GM18520 (cell line): ENCODE results near the gene DTNA.
"Not testable (repeated sequence)": the region's sequence is repeated elsewhere in the genome, so short reads cannot be mapped to it uniquely, and the experiment has no call there.

Source experiments
- ATAC-seq: cut with Tn5 transposase; IDR thresholded peaks from one replicate; pipeline ENCODE4 v1.9.1; 2021; ENCODE audit not compliant: unreplicated experiment

DTNA gene

GRCh38 chr18:34709750-34710441, at the start of gene DTNA:
DTNA (plus strand) TSS chr18:34710298; CDS start chr18:34755977, 45,679 bp downstream.
- no peak for ATAC-seq

DNA sequence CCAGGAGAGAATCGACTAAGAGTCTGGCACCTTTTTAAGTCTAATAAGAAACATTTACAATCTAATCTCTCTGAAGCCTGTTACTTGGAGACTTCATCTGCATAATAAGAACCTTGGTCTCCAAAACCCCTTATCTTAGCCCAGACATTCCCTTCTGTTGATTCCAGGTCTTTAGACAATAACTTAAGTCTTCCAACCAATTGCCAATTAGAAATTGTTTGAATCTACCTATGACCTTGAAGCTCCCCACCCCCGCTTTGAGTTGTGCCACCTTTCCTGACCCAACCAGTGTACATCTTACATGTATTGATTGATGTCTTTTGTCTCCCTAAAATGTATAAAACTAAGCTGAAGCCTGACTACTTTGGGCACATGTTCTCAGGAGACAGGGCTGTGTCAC, 49.5 kb upstream of the DTNA start:
- no peak for ATAC-seq

DNA sequence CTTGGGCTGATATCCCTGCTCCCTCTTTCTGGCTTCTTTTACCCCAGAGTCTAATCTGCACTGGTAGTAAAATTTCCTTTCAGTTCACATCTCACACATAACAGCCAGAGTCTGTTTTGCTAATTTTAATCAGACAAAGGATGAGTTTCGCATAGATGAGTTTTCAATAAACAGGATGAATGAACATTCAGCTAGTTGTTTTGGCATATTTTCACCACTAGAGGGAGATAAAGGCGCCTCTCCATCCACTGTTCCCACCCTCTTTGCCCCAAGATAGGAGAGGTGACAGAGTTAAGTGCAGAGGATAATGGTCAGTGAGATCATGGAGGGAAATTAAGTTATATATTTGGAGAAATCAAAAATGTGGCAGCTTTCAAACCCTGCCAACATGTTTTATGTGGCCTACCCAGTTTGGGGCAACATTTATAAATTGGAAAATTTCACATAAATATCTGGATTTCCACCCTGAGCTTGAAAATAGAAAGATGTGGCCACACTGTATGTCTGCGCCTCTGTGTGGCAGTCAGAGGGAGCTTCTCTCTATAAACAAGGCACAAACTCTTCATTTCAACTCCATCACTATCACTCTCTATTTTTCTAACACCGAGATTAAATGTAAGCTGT, 48.5 kb upstream of the DTNA start:
- ATAC-seq, result no peak

DNA sequence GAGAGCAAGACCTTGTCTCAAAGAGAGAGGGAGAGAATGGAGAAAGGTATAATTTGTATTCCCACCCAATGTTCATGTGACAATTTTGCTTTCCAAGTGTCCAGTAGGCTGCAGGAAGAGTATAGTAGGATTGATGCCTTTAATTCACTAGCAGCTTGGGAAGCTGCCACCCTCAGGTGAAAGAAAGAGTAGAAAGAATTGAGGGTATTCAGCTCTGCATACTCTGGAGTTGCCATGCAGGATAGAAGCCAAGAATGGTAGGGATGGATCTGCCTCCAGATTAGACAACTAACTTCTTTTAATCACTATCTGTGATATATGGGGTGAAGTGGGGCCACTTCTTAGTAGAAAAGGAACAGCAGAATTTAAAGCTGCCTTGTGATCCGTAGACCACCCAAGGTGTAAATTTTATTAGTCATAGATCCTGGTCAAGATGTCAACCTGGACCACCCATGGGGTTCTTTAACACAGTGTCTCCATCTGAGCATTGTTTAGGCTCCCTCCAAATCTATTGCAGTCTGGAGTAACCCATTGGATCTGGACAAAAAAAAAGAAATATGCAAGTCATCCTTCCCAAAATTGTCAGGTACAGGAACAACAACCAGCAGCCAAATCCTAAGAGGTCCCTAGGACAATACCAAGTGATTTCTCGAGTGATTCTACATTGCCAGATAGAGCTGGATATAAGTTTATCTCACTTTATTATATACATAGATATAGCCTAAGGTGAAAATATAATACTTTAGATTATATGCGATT, 33.1 kb upstream of the DTNA start:
- ATAC-seq, result no peak

DNA sequence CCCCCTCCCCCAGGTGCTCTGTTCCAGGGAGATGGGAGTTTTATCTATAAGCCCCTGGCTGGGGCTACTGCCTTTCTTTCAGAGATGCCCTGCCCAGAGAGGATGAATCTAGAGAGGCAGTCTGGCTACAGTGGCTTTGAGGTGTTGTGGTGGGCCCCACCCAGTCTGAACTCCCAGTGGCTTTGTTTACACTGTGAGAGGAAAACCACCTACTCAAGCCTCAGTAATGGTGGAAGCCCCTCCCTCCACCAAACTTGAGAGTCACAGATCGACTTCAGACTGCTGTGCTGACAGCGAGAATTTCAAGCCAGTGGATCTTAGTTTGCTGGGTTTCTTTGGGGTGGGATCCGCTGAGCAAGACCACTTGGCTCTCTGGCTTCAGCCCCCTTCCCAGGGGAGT, 20.3 kb upstream of the DTNA start:
- not testable (repeated sequence) for ATAC-seq

DNA sequence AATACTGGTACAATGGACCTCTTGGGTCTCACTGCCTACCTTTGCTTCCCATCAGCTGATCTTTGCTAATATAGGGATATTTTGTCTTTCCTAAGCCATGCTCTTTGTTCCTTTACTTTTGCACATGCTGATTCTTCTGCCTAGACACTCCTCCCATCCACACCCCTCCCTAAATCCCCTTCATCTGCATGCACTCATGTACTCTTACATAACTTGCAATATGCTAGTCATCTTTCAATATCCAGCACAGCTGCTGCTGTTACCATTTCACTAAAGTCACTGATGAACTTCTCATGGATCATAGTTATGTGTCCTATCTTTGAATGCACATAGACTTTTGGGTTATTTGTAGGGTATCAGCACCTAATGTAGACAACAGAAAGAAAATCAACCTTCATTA, 18.5 kb upstream of the DTNA start:
- no peak for ATAC-seq

GRCh38 chr18:34694591-34695165, 15.4 kb upstream of the DTNA start:
- no peak for ATAC-seq

DNA sequence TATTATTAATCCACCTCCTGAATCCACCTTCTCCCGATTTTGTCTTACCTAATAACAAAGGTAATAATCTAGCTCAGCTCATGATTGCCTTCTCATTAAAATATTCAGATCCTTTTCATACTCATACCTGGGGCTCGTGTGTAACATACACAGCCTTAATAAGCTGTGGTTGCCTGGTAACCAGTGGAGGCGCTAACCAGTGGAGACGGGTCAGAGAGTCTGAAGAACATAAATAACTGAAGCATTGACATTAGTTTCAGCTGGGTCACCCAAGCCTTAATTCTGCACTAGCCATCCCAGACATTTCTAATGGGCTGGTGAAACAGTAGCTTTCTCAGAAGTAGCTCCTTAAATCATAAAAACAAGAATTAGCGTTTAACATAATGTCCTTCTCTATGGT, 14.8 kb upstream of the DTNA start:
- ATAC-seq, result no peak

- no peak for ATAC-seq
These were observed 13.4 kb upstream of the DTNA start for GRCh38 chr18:34696671-34697070.

- no peak for ATAC-seq
These were observed 12.9 kb upstream of the DTNA start for GRCh38 chr18:34697233-34697632.

DNA sequence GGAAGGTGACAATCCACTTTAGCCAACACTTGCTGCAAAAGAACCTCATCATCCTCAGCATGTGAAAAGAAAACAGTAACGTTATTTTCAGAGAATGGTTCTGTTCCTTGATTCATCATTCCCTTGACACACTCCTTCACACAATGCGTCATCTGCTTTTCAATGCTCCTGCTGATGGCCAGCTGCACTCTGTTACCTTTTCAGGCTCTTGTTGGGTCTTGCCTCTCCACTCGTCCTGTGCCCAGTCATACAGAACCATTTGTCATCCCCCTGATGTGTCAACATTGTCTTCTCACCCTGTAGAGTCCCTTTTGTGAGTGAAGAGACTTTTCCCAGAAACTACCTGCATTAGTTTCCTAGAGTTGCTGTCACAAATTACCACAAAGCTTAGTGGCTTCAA, 12.2 kb upstream of the DTNA start:
- no peak for ATAC-seq

DNA sequence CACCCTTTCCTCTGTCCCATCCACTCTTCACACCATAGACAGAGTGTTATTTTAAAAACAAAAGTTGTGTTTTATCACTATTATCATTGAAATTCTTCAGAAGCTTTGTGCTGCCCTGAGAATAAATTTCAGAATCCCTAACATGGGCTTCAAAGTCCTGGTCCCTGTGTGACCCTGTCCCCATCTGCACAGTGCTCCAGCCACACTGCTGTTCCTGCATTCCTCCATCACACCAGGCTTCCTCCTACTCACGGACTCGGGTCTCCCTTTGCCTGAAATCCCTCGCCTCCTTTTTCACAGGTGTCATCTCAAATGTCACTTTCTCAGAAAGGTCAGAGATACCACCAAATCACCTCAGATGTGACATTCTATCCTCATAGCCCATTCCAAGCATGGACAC, 8.2 kb upstream of the DTNA start:
- no peak for ATAC-seq

- no peak for ATAC-seq
These were observed 7.3 kb upstream of the DTNA start for GRCh38 chr18:34702814-34703213.

DNA sequence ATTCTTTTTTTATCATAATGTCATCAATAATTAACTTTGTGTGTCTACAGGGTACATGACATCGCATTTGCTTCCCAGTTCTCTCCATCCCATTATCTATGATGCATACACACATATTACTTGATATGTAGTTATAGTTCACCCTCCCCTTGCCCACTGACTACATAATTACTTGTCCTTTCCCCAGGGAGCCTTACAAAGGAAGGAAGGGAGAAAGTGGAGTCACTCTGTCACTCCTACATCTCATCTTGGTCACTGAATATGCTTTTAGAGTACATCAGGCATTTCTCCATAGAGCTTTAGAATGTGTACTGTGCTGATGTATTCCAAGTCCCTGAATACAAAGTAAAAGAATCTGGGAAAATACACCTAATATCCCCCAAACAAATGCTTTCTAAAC, 6.0 kb upstream of the DTNA start:
- ATAC-seq, result no peak

- no peak for ATAC-seq
These were observed 5.3 kb upstream of the DTNA start for GRCh38 chr18:34704823-34705222.

DNA sequence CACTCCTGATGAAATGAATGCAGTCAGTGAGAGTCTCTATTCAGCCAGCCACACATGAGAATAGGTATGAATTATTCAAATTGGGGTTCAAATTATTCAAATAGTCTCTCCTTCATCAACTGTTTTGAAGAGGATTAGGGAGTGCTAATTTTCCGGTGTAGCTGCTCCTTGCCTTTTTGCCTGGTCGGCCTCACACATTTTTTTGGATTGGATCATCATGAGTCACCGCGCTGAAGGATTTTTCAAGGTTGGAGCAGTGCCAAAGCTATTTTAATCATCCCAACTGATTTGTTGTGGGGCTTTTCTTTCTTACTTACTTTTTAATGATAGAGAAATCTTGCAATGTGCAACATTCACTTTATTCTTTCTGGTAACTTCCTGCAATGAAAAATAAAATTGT, 2.4 kb upstream of the DTNA start:
- ATAC-seq, result no peak

DNA sequence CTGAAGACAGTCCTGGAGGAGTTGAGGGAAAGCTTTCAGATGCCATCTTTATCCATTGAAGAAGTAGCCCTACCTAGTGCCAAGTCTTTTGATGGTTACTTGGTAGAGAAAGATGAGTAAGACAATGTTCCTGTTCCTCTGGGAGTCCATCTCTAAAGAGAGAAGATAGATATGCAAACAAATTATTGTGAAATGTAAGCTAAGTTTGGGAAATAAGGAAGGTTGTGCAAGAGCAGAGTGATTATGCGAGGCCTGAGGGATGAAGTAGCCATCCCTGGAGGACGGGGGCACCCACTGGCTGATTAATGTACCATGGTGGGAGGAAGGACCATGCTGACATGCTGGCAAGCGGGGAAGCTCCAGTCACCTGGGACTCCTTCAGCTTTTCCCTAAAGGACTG, 994 bp upstream of the DTNA start:
- no peak for ATAC-seq

- ATAC-seq, result no peak
These were observed 388 bp downstream of the DTNA start for GRCh38 chr18:34710458-34710914.

DNA sequence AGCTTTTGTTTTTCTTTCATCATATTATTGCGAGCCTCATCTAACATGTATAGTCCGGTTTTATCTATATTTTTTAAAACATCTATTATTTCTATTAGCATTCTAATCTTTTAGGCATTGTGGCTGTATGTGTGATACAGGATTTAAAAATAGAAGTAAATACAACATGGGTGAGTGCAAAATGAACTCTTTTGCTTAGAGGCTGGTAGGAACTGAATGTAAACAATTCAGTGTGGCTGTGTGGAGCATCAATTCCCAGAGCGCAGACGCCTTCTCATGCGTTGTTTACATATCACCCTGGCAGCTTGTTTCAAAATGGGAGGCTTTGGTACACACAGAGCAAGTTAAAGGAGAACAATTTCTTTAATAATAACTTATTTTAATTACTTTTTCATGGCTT, 836 bp downstream of the DTNA start:
- no peak for ATAC-seq

DNA sequence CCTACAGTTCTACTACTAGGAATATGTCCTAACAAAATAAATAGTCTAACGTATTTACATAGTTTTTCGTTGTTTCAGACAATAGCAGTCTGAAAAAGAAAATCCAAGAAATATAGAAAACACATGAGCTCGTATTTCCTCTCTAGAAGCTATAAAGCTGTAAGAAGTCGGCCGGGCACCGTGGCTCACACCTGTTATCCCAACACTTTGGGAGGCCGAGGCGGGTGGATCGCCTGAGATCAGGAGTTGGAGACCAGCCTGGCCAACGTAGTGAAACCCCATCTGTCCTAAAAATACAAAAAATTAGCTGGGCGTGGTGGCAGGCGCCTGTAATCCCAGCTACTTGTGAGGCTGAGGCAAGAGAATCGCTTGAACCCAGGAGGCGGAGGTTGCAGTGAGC, 6.0 kb downstream of the DTNA start:
- not testable (repeated sequence) for ATAC-seq

DNA sequence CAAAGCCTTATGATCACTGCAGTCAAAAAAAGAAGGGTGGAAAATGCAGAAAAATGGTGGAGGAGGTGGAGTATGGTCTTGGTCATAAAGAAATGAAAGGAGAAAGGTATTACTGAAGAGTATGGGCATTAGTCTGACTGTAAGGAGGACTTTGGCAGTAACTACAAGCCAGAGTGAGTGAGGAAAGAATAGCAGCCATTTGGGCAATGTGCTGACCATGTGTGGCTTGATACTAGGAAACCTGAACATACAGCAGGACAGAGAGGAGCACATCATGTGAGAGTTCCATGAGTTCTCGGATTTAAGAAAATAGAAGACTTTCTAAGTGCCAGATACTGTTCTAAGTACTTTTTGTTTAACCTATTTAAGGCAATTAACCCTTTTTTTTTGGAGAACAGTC, 8.5 kb downstream of the DTNA start:
- no peak for ATAC-seq

GRCh38 chr18:34720220-34720619, 10.1 kb downstream of the DTNA start:
- no peak for ATAC-seq
